CD8-positive, alpha-beta memory T cell (primary cell): ENCODE results near the gene GNG8. TPM values are rescaled to one million over a fixed set of nuclear protein-coding genes. Genes with fewer than 3 reads are reported as not detected.

Experiments
- CTCF ChIA-PET: fragments of 350-600 bp; sonication (Branson Sonifier 250); formaldehyde crosslinking; loops from one replicate; lab custom pipeline; 2021; ENCODE audit warnings: antibody characterized with exemption; lab: Charles Lee
- POLR2A ChIA-PET: fragments of 350-600 bp; sonication (Branson Sonifier 250); formaldehyde crosslinking; loops from one replicate; lab custom pipeline; 2021; ENCODE audit warnings: antibody characterized with exemption; lab: Charles Lee
- DNase-seq, 5 donors: peaks; one replicate each; pipeline versions ENCODE4 v3.0.0 to v3.0.0-alpha.2; 2020 to 2022; ENCODE audit warnings: mixed read lengths in 1 of 5
- H3K27ac ChIP-seq: one replicate; pipeline ENCODE4 v1.7.0; 2013; ENCODE audit warnings: low read depth, mild to moderate bottlenecking, low read length, moderate library complexity
- H3K27me3 ChIP-seq: 2 replicates; pipeline ENCODE4 v1.7.0; 2013; ENCODE audit warnings: low read length, mild to moderate bottlenecking; ENCODE audit not compliant: insufficient read depth, poor library complexity, severe bottlenecking
- H3K36me3 ChIP-seq: 2 replicates; pipeline ENCODE4 v1.7.0; 2013; ENCODE audit warnings: mild to moderate bottlenecking, low read length, moderate library complexity; ENCODE audit not compliant: insufficient read depth
- H3K4me1 ChIP-seq: 2 replicates; pipeline ENCODE4 v1.7.0; 2013; ENCODE audit warnings: mild to moderate bottlenecking, low read length, moderate library complexity; ENCODE audit not compliant: insufficient read depth
- H3K4me3 ChIP-seq: 2 replicates; pipeline ENCODE4 v1.7.0; 2013; ENCODE audit warnings: mild to moderate bottlenecking, low read length
- H3K9me3 ChIP-seq: 2 replicates; pipeline ENCODE4 v1.7.0; 2013; ENCODE audit warnings: mild to moderate bottlenecking, low read length
- H3K27ac Mint-ChIP-seq, 8 donors: one replicate each; pipeline ENCODE4 v1.8.0; 2020 to 2021; ENCODE audit warnings: mixed read lengths in 8 of 8, mild to moderate bottlenecking in 6 of 8, inconsistent platforms in 3 of 8, moderate library complexity in 3 of 8
- H3K27me3 Mint-ChIP-seq, 2 donors: one replicate each; pipeline ENCODE4 v1.8.0; 2020 to 2021; ENCODE audit warnings: mixed read lengths in 2 of 2, mild to moderate bottlenecking in 1 of 2, moderate library complexity in 1 of 2
- H3K36me3 Mint-ChIP-seq, 3 donors: one replicate each; pipeline ENCODE4 v1.8.0; 2020 to 2021; ENCODE audit warnings: mixed read lengths in 3 of 3, inconsistent platforms in 1 of 3, mild to moderate bottlenecking in 1 of 3
- H3K4me1 Mint-ChIP-seq, 3 donors: one replicate each; pipeline ENCODE4 v1.8.0; 2020 to 2021; ENCODE audit warnings: mixed read lengths in 3 of 3, inconsistent platforms in 1 of 3, mild to moderate bottlenecking in 1 of 3
- H3K4me3 Mint-ChIP-seq, 7 donors: one replicate each; pipeline ENCODE4 v1.8.0; 2020 to 2021; ENCODE audit warnings: mixed read lengths in 7 of 7, mild to moderate bottlenecking in 6 of 7, moderate library complexity in 4 of 7, inconsistent platforms in 2 of 7
- H3K9me3 Mint-ChIP-seq, 5 donors: one replicate each; pipeline ENCODE4 v1.8.0; 2020 to 2022; ENCODE audit warnings: mixed read lengths in 5 of 5, mild to moderate bottlenecking in 3 of 5, moderate library complexity in 2 of 5, inconsistent platforms in 1 of 5
- polyA plus RNA-seq: library from polyadenylated mRNA; unstranded; fragments of 300-500 nt; fragmentation: Illumina TruSeq; gene quantifications from one replicate; pipeline ENCODE4 v1.2.3, GENCODE V29; 2021
- total RNA-seq, 2 experiments: library from RNA; stranded (reverse); gene quantifications; one replicate each; pipeline ENCODE4 v1.2.3, GENCODE V29; 2021

GNG8 gene
- total and polyA plus RNA-seq, 3 experiments from 2014 or later: 9.0 TPM; not detected in 1

GRCh38 chr19:46598372-46598917, 37.6 kb downstream of the GNG8 start:
- H3K36me3 ChIP-seq: no peaks in the 10 kb centered on the region
- ChIA-PET POLR2A (interaction anchor here (0.5 kb wide), 1 partner anchor 59 kb away, joined by 6 read pairs; no protein-coding TSS in a partner anchor), CTCF (interaction anchor here (0.5 kb wide), 1 partner anchor 242 kb away, joined by 3 read pairs; no protein-coding TSS in a partner anchor)
- no peak overlapping the region for H3K27ac ChIP-seq
- H3K9me3 ChIP-seq: no peaks in the 10 kb centered on the region
- peak overlapping the region in 1 of 7 donors; percentile 7 for H3K4me3 Mint-ChIP-seq
- H3K9me3 Mint-ChIP-seq: peaks cover 2 to 14% (median 11%) of the 10 kb centered on the region in 5 donors
- H3K4me1 ChIP-seq: peaks cover 16% of the 10 kb centered on the region
- peaks cover 0 to 7% of the 10 kb centered on the region in 2 donors for H3K27me3 Mint-ChIP-seq
- DNase-seq: no peak
- H3K4me3 ChIP-seq: no peak overlapping the region
- H3K4me1 Mint-ChIP-seq: peaks cover 21 to 30% (median 26%) of the 10 kb centered on the region in 3 donors
- H3K27me3 ChIP-seq: no peaks in the 10 kb centered on the region
- peak overlapping the region in 2 of 8 donors; percentile 32 to 100 for H3K27ac Mint-ChIP-seq
- H3K36me3 Mint-ChIP-seq: peaks cover 7 to 11% (median 11%) of the 10 kb centered on the region in 3 donors

GRCh38 chr19:46596008-46596407, 40.0 kb downstream of the GNG8 start:
- ChIA-PET CTCF (interaction anchor here (1.0 kb wide), 1 partner anchor 10 kb away, joined by 3 read pairs; no protein-coding TSS in a partner anchor), POLR2A (no interaction called here)
- no peak for DNase-seq
- Histone ChIP-seq H3K9me3 (no peaks in the 10 kb centered on the region), H3K27me3 (no peaks in the 10 kb centered on the region), H3K27ac (no peak overlapping the region), H3K4me1 (peaks cover 6% of the 10 kb centered on the region), H3K4me3 (no peak overlapping the region), H3K36me3 (no peaks in the 10 kb centered on the region)
- Mint-ChIP-seq H3K9me3 (peaks cover 2 to 14% (median 11%) of the 10 kb centered on the region in 5 donors), H3K36me3 (peaks cover 4 to 11% (median 7%) of the 10 kb centered on the region in 3 donors), H3K27me3 (peaks cover 0 to 6% of the 10 kb centered on the region in 2 donors), H3K27ac (peak overlapping the region in 1 of 8 donors; percentile 34), H3K4me3 (no peak overlapping the region), H3K4me1 (peaks cover 7 to 14% (median 10%) of the 10 kb centered on the region in 3 donors)

- no peaks in the 10 kb centered on the region for H3K27me3 ChIP-seq
- H3K9me3 ChIP-seq: no peaks in the 10 kb centered on the region
- ChIA-PET POLR2A (no interaction called here), CTCF (no interaction called here)
- Mint-ChIP-seq H3K36me3 (peaks cover 0 to 2% (median 0%) of the 10 kb centered on the region in 3 donors), H3K9me3 (no peaks in the 10 kb centered on the region), H3K27ac (peak overlapping the region in 1 of 8 donors; percentile 46), H3K4me3 (no peak overlapping the region), H3K27me3 (no peaks in the 10 kb centered on the region), H3K4me1 (no peaks in the 10 kb centered on the region)
- no peaks in the 10 kb centered on the region for H3K36me3 ChIP-seq
- no peak for DNase-seq
- no peak overlapping the region for H3K4me3 ChIP-seq
- H3K4me1 ChIP-seq: no peaks in the 10 kb centered on the region
- no peak overlapping the region for H3K27ac ChIP-seq
These were observed 44.1 kb downstream of the GNG8 start for GRCh38 chr19:46591870-46592269.

- no peaks in the 10 kb centered on the region for H3K27me3 ChIP-seq
- H3K27me3 Mint-ChIP-seq: no peaks in the 10 kb centered on the region
- no peak overlapping the region for H3K27ac ChIP-seq
- H3K4me1 Mint-ChIP-seq: no peaks in the 10 kb centered on the region
- ChIA-PET POLR2A (no interaction called here), CTCF (no interaction called here)
- H3K36me3 ChIP-seq: no peaks in the 10 kb centered on the region
- no peaks in the 10 kb centered on the region for H3K9me3 Mint-ChIP-seq
- no peak overlapping the region for H3K4me3 Mint-ChIP-seq
- H3K9me3 ChIP-seq: no peaks in the 10 kb centered on the region
- H3K36me3 Mint-ChIP-seq: peaks cover 0 to 2% (median 0%) of the 10 kb centered on the region in 3 donors
- DNase-seq: no peak
- H3K4me3 ChIP-seq: no peak overlapping the region
- no peak overlapping the region for H3K27ac Mint-ChIP-seq
- H3K4me1 ChIP-seq: no peaks in the 10 kb centered on the region
These were observed 44.7 kb downstream of the GNG8 start for GRCh38 chr19:46591254-46591653.

GRCh38 chr19:46587861-46588260, 48.1 kb downstream of the GNG8 start:
- Mint-ChIP-seq H3K9me3 (no peaks in the 10 kb centered on the region), H3K4me3 (no peak overlapping the region), H3K27me3 (no peaks in the 10 kb centered on the region), H3K27ac (no peak overlapping the region), H3K4me1 (no peaks in the 10 kb centered on the region), H3K36me3 (no peaks in the 10 kb centered on the region)
- DNase-seq: no peak
- CTCF ChIA-PET: no interaction called here
- no peak overlapping the region for H3K4me3 ChIP-seq
- no peaks in the 10 kb centered on the region for H3K27me3 ChIP-seq
- H3K4me1 ChIP-seq: no peaks in the 10 kb centered on the region
- no peak overlapping the region for H3K27ac ChIP-seq
- no peaks in the 10 kb centered on the region for H3K9me3 ChIP-seq
- POLR2A ChIA-PET: no interaction called here
- no peaks in the 10 kb centered on the region for H3K36me3 ChIP-seq

GRCh38 chr19:46586294-46586693, 49.7 kb downstream of the GNG8 start:
- Histone ChIP-seq H3K4me1 (no peaks in the 10 kb centered on the region), H3K27ac (no peak overlapping the region), H3K9me3 (no peaks in the 10 kb centered on the region), H3K36me3 (no peaks in the 10 kb centered on the region), H3K27me3 (no peaks in the 10 kb centered on the region), H3K4me3 (no peak overlapping the region)
- no peaks in the 10 kb centered on the region for H3K9me3 Mint-ChIP-seq
- ChIA-PET POLR2A (no interaction called here), CTCF (no interaction called here)
- H3K36me3 Mint-ChIP-seq: no peaks in the 10 kb centered on the region
- no peaks in the 10 kb centered on the region for H3K4me1 Mint-ChIP-seq
- H3K27ac Mint-ChIP-seq: no peak overlapping the region
- DNase-seq: no peak
- H3K4me3 Mint-ChIP-seq: no peak overlapping the region
- peaks cover 0 to 2% of the 10 kb centered on the region in 2 donors for H3K27me3 Mint-ChIP-seq

GRCh38 chr19:46585539-46585938, 50.5 kb downstream of the GNG8 start:
- no peaks in the 10 kb centered on the region for H3K27me3 ChIP-seq
- no peak overlapping the region for H3K27ac Mint-ChIP-seq
- H3K36me3 ChIP-seq: no peaks in the 10 kb centered on the region
- H3K27ac ChIP-seq: no peak overlapping the region
- no peaks in the 10 kb centered on the region for H3K9me3 Mint-ChIP-seq
- peaks cover 0 to 2% of the 10 kb centered on the region in 2 donors for H3K27me3 Mint-ChIP-seq
- no peak overlapping the region for H3K4me3 ChIP-seq
- DNase-seq: no peak
- H3K4me1 Mint-ChIP-seq: no peaks in the 10 kb centered on the region
- H3K4me1 ChIP-seq: no peaks in the 10 kb centered on the region
- ChIA-PET POLR2A (interaction anchor here (0.7 kb wide), 1 partner anchor 12 kb away, joined by 3 read pairs; no protein-coding TSS in a partner anchor), CTCF (no interaction called here)
- H3K9me3 ChIP-seq: no peaks in the 10 kb centered on the region
- H3K4me3 Mint-ChIP-seq: no peak overlapping the region
- H3K36me3 Mint-ChIP-seq: no peaks in the 10 kb centered on the region
